Astrocyte (in vitro differentiated cells and primary cell): ENCODE measurements around the gene POLR2L. TPM values are rescaled to one million over a fixed set of nuclear protein-coding genes. Genes with fewer than 3 reads are reported as not detected.
A peak's percentile ranks its signal among the peaks of the same experiment; 100 is the strongest.

Experiments used
- DNase-seq: peaks from one replicate; pipeline ENCODE4 v3.0.0-alpha.2; 2010; ENCODE audit warnings: low read depth
- FAIRE-seq: peaks from 2 replicates; lab custom pipeline; 2011; peaks lifted over from hg19 to GRCh38; lab: Jason Lieb, UNC
- H2AFZ ChIP-seq: 2 replicates; pipeline ENCODE4 v1.6.0; 2012; ENCODE audit warnings: low read depth, low read length, inconsistent platforms
- H3K27ac ChIP-seq: 2 replicates; pipeline ENCODE4 v1.5.1; 2011; ENCODE audit warnings: low read depth, low read length, inconsistent platforms
- H3K27me3 ChIP-seq: 2 replicates; pipeline ENCODE4 v1.6.0; 2011; ENCODE audit warnings: low read length, inconsistent platforms; ENCODE audit not compliant: insufficient read depth
- H3K36me3 ChIP-seq: 2 replicates; pipeline ENCODE4 v1.5.1; 2011; ENCODE audit warnings: low read length, inconsistent platforms; ENCODE audit not compliant: insufficient read depth
- H3K4me1 ChIP-seq: 2 replicates; pipeline ENCODE4 v1.5.1; 2011; ENCODE audit warnings: low read length, inconsistent platforms; ENCODE audit not compliant: insufficient read depth
- H3K4me2 ChIP-seq: 2 replicates; pipeline ENCODE4 v1.6.0; 2012; ENCODE audit warnings: low read length, inconsistent platforms
- H3K4me3 ChIP-seq: 2 replicates; pipeline ENCODE4 v1.5.1; 2011; ENCODE audit warnings: low read depth, mild to moderate bottlenecking, low read length, inconsistent platforms; ENCODE audit not compliant: insufficient read depth
- H3K79me2 ChIP-seq: 2 replicates; pipeline ENCODE4 v1.6.0; 2012; ENCODE audit warnings: mild to moderate bottlenecking, low read length, inconsistent platforms; ENCODE audit not compliant: insufficient read depth
- H3K9ac ChIP-seq: 2 replicates; pipeline ENCODE4 v1.6.0; 2012; ENCODE audit warnings: mild to moderate bottlenecking, low read length, inconsistent platforms
- H3K9me3 ChIP-seq: 2 replicates; pipeline ENCODE4 v1.5.1; 2012; ENCODE audit warnings: low read depth, mild to moderate bottlenecking, low read length, inconsistent platforms; ENCODE audit not compliant: insufficient read depth
- H4K20me1 ChIP-seq: 2 replicates; pipeline ENCODE4 v1.6.0; 2012; ENCODE audit warnings: low read length, inconsistent platforms; ENCODE audit not compliant: insufficient read depth
- H3K27ac Mint-ChIP-seq: one replicate; pipeline ENCODE4 v1.8.0; 2021; ENCODE audit warnings: mild to moderate bottlenecking, mixed read lengths; ENCODE audit not compliant: unreplicated experiment
- H3K27me3 Mint-ChIP-seq: one replicate; pipeline ENCODE4 v1.8.0; 2021; ENCODE audit warnings: low read depth, mixed read lengths; ENCODE audit not compliant: unreplicated experiment
- H3K36me3 Mint-ChIP-seq: one replicate; pipeline ENCODE4 v1.8.0; 2021; ENCODE audit warnings: low read depth, mixed read lengths; ENCODE audit not compliant: unreplicated experiment
- H3K4me1 Mint-ChIP-seq: one replicate; pipeline ENCODE4 v1.8.0; 2021; ENCODE audit warnings: low read depth, mixed read lengths; ENCODE audit not compliant: unreplicated experiment
- H3K4me3 Mint-ChIP-seq: one replicate; pipeline ENCODE4 v1.8.0; 2021; ENCODE audit warnings: mild to moderate bottlenecking, moderate library complexity, mixed read lengths; ENCODE audit not compliant: unreplicated experiment
- H3K9me3 Mint-ChIP-seq: one replicate; pipeline ENCODE4 v1.8.0; 2021; ENCODE audit warnings: mild to moderate bottlenecking, mixed read lengths; ENCODE audit not compliant: unreplicated experiment
- CTCF ChIP-seq: IDR thresholded peaks from 2 replicates; pipeline ENCODE4 v1.5.1; 2011; ENCODE audit warnings: low read depth, mild to moderate bottlenecking, inconsistent platforms, low read length, moderate library complexity; ENCODE audit not compliant: insufficient read depth
- EZH2 ChIP-seq: IDR thresholded peaks from 2 replicates; pipeline ENCODE4 v1.6.1; 2012; ENCODE audit warnings: mild to moderate bottlenecking, low read length, inconsistent platforms; ENCODE audit not compliant: insufficient read depth
- total RNA-seq: library from RNA; stranded (reverse); gene quantifications from 2 replicates; pipeline ENCODE4 v1.2.1, GENCODE V29; 2021

The POLR2L gene
- total RNA-seq, 1 donor from 2014 or later, result 212 TPM

- TF ChIP-seq CTCF (no peak), EZH2 (peak; percentile 30)
- FAIRE-seq (no peak), DNase-seq (no peak)
- H3K4me3 Mint-ChIP-seq, result peak overlapping the region; percentile 50
- H3K79me2 ChIP-seq, result peaks cover 30% of the 10 kb centered on the region
- no peak overlapping the region for H3K27ac ChIP-seq
- H3K27me3 Mint-ChIP-seq, result peaks cover 9% of the 10 kb centered on the region
- no peaks in the 10 kb centered on the region for H3K36me3 Mint-ChIP-seq
- H3K4me2 ChIP-seq, result peak overlapping the region; percentile 96
- H3K4me1 ChIP-seq, result peaks cover 58% of the 10 kb centered on the region
- H3K9me3 ChIP-seq, result no peaks in the 10 kb centered on the region
- H3K9ac ChIP-seq, result no peak overlapping the region
- no peaks in the 10 kb centered on the region for H3K27me3 ChIP-seq
- no peak overlapping the region for H3K27ac Mint-ChIP-seq
- peaks cover 11% of the 10 kb centered on the region for H3K4me1 Mint-ChIP-seq
- H2AFZ ChIP-seq, result peak overlapping the region; percentile 60
- peak overlapping the region; percentile 41 for H3K4me3 ChIP-seq
- peaks cover 45% of the 10 kb centered on the region for H4K20me1 ChIP-seq
- no peaks in the 10 kb centered on the region for H3K9me3 Mint-ChIP-seq
- H3K36me3 ChIP-seq, result no peaks in the 10 kb centered on the region
These were observed 11.8 kb downstream of the POLR2L start for GRCh38 chr11:830295-831117.

GRCh38 chr11:829847-830294 is 12.5 kb downstream of the POLR2L start:
- peak overlapping the region; percentile 55 for H2AFZ ChIP-seq
- peaks cover 53% of the 10 kb centered on the region for H3K4me1 ChIP-seq
- peak overlapping the region; percentile 41 for H3K4me3 ChIP-seq
- Mint-ChIP-seq H3K27me3 (peaks cover 11% of the 10 kb centered on the region), H3K36me3 (peaks cover 2% of the 10 kb centered on the region), H3K4me3 (no peak overlapping the region), H3K4me1 (peaks cover 11% of the 10 kb centered on the region), H3K9me3 (no peaks in the 10 kb centered on the region), H3K27ac (no peak overlapping the region)
- H4K20me1 ChIP-seq, result peaks cover 46% of the 10 kb centered on the region
- FAIRE-seq (no peak), DNase-seq (no peak)
- no peaks in the 10 kb centered on the region for H3K27me3 ChIP-seq
- peak overlapping the region; percentile 19 for H3K9ac ChIP-seq
- peak overlapping the region; percentile 96 for H3K4me2 ChIP-seq
- TF ChIP-seq EZH2 (no peak), CTCF (no peak)
- H3K79me2 ChIP-seq, result peaks cover 24% of the 10 kb centered on the region
- H3K9me3 ChIP-seq, result no peaks in the 10 kb centered on the region
- H3K27ac ChIP-seq, result no peak overlapping the region
- H3K36me3 ChIP-seq, result no peaks in the 10 kb centered on the region
